OCI-LY3 (cell line): ENCODE results near the gene HPRT1.

Experiments used
- H2AFZ ChIP-seq: fragments of 200-600, 300-600 bp; shearing (Covaris generic); 2 replicates; pipeline ENCODE4 v1.6.0; 2014; ENCODE audit warnings: antibody characterized with exemption, low read depth, low read length
- H3K27ac ChIP-seq: fragments of 200-600, 300-600 bp; sonication (generic); 2 replicates; pipeline ENCODE4 v1.5.1; 2014; ENCODE audit warnings: mild to moderate bottlenecking, low read length, moderate library complexity, mixed read lengths
- H3K27me3 ChIP-seq: fragments of 200-600, 300-600 bp; sonication (generic); 2 replicates; pipeline ENCODE4 v1.6.1; 2014; ENCODE audit warnings: low read depth, low read length, mixed read lengths
- H3K36me3 ChIP-seq: fragments of 200-600, 300-600 bp; sonication (generic); replicated peaks from 2 replicates; pipeline ENCODE3; 2014; ENCODE audit warnings: low read depth, low read length, mixed read lengths
- H3K4me1 ChIP-seq: fragments of 300-600, 200-600 bp; sonication (generic); 2 replicates; pipeline ENCODE4 v1.6.1; 2014; ENCODE audit warnings: low read length, mixed read lengths
- H3K4me2 ChIP-seq: fragments of 200-600, 300-600 bp; sonication (generic); 2 replicates; pipeline ENCODE4 v1.6.1; 2014; ENCODE audit warnings: low read length, mixed read lengths
- H3K4me3 ChIP-seq: fragments of 300-600, 200-600 bp; sonication (generic); 2 replicates; pipeline ENCODE4 v1.5.1; 2014; ENCODE audit warnings: antibody characterized with exemption, mild to moderate bottlenecking, low read length, moderate library complexity
- H3K79me2 ChIP-seq: fragments of 300-600, 200-600 bp; shearing (Covaris generic); 2 replicates; pipeline ENCODE4 v1.6.1; 2014; ENCODE audit warnings: mild to moderate bottlenecking, low read length, mixed read lengths
- H3K9ac ChIP-seq: fragments of 300-600, 200-600 bp; shearing (Covaris generic); 2 replicates; pipeline ENCODE4 v1.6.0; 2014; ENCODE audit warnings: mild to moderate bottlenecking, low read length, moderate library complexity
- H3K9me3 ChIP-seq: fragments of 200-600, 300-600 bp; shearing (Covaris generic); 2 replicates; pipeline ENCODE4 v1.6.1; 2014; ENCODE audit warnings: low read length, mixed read lengths; ENCODE audit not compliant: insufficient read depth
- H4K20me1 ChIP-seq: fragments of 200-600, 300-600 bp; sonication (generic); 2 replicates; pipeline ENCODE4 v1.6.1; 2016; ENCODE audit warnings: low read length, mixed read lengths; ENCODE audit not compliant: insufficient read depth
- EZH2phosphoT487 ChIP-seq: fragments of 200-600 bp; shearing (Covaris generic); IDR thresholded peaks from 2 replicates; pipeline ENCODE4 v1.6.1; 2018; ENCODE audit warnings: antibody characterized with exemption, mixed run types, low read depth
- TF ChIP-seq, protein P1 (sequence below): fragments of 200-600, 300-600 bp; sonication (generic); IDR thresholded peaks from 2 replicates; pipeline ENCODE4 v1.5.1; 2014; ENCODE audit warnings: antibody characterized with exemption, low read length, low read depth

The HPRT1 gene

DNA sequence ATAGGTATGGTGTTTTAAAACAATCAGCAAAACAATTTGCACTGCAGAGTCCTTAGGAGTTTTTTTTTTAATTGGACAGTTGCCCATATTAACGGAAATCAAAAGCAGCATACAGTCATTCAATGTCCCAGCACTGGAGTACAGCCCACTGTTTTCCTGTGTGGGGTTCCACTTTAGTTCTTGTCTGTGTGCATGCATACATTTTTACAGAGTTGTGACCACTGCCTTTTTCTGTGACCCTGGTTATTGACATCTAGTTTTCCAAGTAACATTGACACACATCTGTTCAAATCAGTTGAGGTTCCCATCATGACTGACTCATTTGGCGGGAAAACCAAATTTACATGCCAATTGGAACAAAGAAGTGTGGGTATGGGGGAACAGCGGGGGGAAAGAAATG lies 83.3 kb downstream of the HPRT1 start:
- Histone ChIP-seq H3K9ac (no peak overlapping the region), H3K36me3 (no peaks in the 10 kb centered on the region), H3K79me2 (no peaks in the 10 kb centered on the region), H3K4me3 (no peak overlapping the region), H3K4me2 (no peak overlapping the region), H2AFZ (no peak overlapping the region), H3K4me1 (peaks cover 17% of the 10 kb centered on the region), H3K27me3 (no peaks in the 10 kb centered on the region), H3K27ac (no peak overlapping the region), H3K9me3 (no peaks in the 10 kb centered on the region), H4K20me1 (no peaks in the 10 kb centered on the region)
- no peak for TF ChIP-seq EZH2phosphoT487
- TF ChIP-seq, protein P1, sequence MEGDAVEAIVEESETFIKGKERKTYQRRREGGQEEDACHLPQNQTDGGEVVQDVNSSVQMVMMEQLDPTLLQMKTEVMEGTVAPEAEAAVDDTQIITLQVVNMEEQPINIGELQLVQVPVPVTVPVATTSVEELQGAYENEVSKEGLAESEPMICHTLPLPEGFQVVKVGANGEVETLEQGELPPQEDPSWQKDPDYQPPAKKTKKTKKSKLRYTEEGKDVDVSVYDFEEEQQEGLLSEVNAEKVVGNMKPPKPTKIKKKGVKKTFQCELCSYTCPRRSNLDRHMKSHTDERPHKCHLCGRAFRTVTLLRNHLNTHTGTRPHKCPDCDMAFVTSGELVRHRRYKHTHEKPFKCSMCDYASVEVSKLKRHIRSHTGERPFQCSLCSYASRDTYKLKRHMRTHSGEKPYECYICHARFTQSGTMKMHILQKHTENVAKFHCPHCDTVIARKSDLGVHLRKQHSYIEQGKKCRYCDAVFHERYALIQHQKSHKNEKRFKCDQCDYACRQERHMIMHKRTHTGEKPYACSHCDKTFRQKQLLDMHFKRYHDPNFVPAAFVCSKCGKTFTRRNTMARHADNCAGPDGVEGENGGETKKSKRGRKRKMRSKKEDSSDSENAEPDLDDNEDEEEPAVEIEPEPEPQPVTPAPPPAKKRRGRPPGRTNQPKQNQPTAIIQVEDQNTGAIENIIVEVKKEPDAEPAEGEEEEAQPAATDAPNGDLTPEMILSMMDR: no peak

DNA sequence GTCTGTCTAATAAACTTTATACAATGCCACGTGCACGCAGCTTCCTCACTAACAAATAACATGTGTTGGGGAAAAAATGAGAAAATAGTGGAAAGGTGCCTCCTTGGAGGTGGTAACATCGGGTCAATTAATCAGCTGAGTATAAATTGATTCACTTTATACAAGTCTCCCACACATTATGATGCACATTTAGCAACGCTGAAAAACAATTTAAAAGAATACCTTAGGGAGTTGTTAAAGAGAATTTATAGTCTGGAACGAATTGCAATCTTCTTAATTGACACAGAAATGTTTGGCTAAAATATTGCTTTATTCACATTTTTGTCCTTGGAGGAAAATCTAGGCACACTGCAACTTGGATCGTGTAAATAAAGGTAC lies 84.2 kb downstream of the HPRT1 start:
- TF ChIP-seq, protein P1: no peak
- TF ChIP-seq EZH2phosphoT487: no peak
- no peaks in the 10 kb centered on the region for H3K36me3 ChIP-seq
- peaks cover 17% of the 10 kb centered on the region for H3K4me1 ChIP-seq
- H3K27me3 ChIP-seq: no peaks in the 10 kb centered on the region
- no peak overlapping the region for H2AFZ ChIP-seq
- H3K9ac ChIP-seq: no peak overlapping the region
- H3K4me3 ChIP-seq: no peak overlapping the region
- no peaks in the 10 kb centered on the region for H3K9me3 ChIP-seq
- H4K20me1 ChIP-seq: no peaks in the 10 kb centered on the region
- H3K27ac ChIP-seq: no peak overlapping the region
- no peak overlapping the region for H3K4me2 ChIP-seq
- H3K79me2 ChIP-seq: no peaks in the 10 kb centered on the region

DNA sequence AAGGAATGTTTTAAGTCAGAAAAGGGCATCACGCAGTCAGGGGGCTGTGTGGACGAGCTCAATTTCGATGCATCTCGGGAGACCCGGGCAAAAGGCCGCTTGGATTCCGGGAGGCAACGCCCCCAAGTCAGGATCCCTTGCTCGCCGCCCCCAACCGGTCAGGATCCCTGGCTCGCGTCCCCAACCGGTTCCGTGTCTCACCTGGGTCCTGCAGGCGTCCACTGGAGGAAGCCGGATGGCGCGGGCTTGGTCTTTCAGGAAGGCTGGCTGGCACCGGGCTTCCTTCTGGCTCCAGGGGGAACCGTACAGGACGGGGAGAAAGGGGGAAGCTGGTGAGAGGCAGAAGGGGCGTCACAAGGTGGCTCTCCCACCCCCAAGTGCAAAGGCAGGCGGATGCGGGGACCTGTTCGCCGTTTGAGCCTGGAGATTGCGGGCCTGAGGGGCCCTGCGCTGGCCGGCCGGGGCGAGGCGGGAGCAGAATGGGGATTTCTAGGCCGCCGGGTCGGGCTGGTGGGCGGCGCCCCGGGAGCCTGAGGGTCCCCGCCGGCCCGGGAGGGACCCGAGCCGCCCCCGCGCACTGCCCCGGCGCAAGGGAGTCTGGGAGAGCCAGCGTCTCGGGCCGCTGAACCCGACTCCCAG lies 84.7 kb downstream of the HPRT1 start:
- Histone ChIP-seq H3K9ac (no peak overlapping the region), H3K27ac (no peak overlapping the region), H3K9me3 (no peaks in the 10 kb centered on the region), H4K20me1 (no peaks in the 10 kb centered on the region), H3K27me3 (no peaks in the 10 kb centered on the region), H3K4me2 (no peak overlapping the region), H3K36me3 (no peaks in the 10 kb centered on the region), H3K4me1 (peaks cover 17% of the 10 kb centered on the region), H2AFZ (no peak overlapping the region), H3K79me2 (no peaks in the 10 kb centered on the region), H3K4me3 (no peak overlapping the region)
- TF ChIP-seq, protein P1: no peak
- no peak for TF ChIP-seq EZH2phosphoT487

DNA sequence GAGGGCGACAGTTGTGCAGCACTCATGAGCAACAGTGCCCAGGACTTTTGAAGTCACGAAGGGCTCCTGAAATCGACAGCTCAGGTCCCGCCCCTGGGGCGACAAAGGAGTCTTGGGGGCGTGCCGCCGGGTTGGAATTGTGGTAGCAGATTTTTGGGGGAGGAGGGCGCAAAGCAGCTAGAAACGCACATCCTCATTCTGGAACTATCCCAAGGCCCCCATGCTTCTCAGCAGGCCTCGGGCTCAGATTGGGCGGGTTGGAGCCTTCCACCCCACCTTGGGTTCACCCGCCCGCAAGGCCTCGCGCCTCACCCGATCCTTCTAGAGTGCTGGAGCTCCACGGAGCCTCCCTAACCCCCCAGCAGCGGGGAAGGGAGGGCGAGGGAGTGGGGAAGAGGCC lies 85.5 kb downstream of the HPRT1 start:
- H3K9me3 ChIP-seq: no peaks in the 10 kb centered on the region
- no peaks in the 10 kb centered on the region for H3K36me3 ChIP-seq
- no peak overlapping the region for H3K9ac ChIP-seq
- no peak overlapping the region for H3K27ac ChIP-seq
- H3K4me1 ChIP-seq: peaks cover 17% of the 10 kb centered on the region
- no peaks in the 10 kb centered on the region for H3K79me2 ChIP-seq
- no peak overlapping the region for H2AFZ ChIP-seq
- H3K4me2 ChIP-seq: no peak overlapping the region
- H3K27me3 ChIP-seq: no peaks in the 10 kb centered on the region
- H4K20me1 ChIP-seq: no peaks in the 10 kb centered on the region
- H3K4me3 ChIP-seq: no peak overlapping the region
- TF ChIP-seq, protein P1: no peak
- TF ChIP-seq EZH2phosphoT487: no peak
